Fibroblast of peridontal ligament (primary cell): ENCODE data around the gene KDM6A.
"Not testable (repeated sequence)": the region's sequence is repeated elsewhere in the genome, so short reads cannot be mapped to it uniquely, and the experiment has no call there.

ENCODE experiments used
- DNase-seq: peaks from one replicate; pipeline ENCODE4 v3.0.0-alpha.2; 2010; ENCODE audit errors: extremely low read depth

The KDM6A gene

DNA sequence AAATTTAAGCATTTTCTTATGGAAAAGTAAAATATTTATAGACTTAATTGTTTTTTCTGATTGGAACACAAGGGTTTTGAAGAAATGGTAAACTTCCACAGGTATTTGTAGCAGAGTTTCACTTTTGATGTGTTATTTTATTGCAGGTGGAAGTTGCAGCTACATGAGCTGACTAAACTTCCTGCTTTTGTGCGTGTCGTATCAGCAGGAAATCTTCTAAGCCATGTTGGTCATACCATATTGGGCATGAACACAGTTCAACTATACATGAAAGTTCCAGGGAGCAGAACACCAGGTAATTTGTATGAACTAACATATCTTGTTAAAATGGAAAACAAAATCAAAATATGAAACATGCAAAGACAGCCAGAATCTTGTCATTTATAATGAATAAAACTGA, 210.3 kb downstream of the KDM6A start:
- no peak for DNase-seq

GRCh38 chrX:45110494-45110893, 237.5 kb downstream of the KDM6A start:
- no peak for DNase-seq

DNA sequence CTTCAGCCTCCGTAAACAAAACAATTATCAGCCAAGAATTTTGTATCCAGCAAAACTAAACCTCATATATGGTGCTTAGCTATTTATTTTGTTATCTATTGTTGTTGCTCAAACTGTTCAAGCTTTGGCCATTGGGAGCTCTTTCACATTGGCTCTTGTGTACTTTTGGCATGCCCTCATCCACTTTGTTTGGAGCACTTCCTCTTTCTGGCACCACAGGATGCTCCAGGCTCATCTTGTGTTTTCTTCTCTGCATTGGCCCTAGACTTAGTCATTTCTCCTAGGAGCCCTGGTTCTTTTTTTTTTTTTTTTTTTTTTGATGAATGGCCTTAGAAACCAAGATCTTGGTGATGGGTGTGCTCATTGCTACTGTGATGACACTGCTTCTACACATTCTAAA, 253.2 kb downstream of the KDM6A start:
- no peak for DNase-seq

- no peak for DNase-seq
Observed at GRCh38 chrX:45128896-45129454, 256.0 kb downstream of the KDM6A start.

GRCh38 chrX:45133465-45133864, 260.5 kb downstream of the KDM6A start:
- no peak for DNase-seq

GRCh38 chrX:45134315-45134731, 261.3 kb downstream of the KDM6A start:
- peak; percentile 9 for DNase-seq

DNA sequence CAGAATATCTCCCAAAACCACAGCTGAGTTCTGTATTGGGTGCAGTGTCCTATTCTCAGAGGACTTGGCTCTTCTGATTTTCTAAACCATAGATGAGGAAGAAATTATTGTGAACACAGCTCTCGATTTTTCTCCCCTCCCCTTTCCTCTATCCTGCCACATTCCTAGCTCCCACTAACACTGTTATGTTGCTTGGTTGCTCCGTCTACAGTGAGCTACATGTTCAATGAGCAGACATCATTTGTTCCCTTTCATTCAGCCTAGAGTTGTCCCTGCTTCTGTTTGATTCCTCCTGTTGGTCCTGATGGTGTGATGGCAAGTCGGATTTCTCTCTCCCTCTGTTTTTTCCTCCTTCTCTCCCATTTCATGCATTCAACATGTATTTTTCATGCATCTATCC, 261.8 kb downstream of the KDM6A start:
- DNase-seq, result no peak

DNA sequence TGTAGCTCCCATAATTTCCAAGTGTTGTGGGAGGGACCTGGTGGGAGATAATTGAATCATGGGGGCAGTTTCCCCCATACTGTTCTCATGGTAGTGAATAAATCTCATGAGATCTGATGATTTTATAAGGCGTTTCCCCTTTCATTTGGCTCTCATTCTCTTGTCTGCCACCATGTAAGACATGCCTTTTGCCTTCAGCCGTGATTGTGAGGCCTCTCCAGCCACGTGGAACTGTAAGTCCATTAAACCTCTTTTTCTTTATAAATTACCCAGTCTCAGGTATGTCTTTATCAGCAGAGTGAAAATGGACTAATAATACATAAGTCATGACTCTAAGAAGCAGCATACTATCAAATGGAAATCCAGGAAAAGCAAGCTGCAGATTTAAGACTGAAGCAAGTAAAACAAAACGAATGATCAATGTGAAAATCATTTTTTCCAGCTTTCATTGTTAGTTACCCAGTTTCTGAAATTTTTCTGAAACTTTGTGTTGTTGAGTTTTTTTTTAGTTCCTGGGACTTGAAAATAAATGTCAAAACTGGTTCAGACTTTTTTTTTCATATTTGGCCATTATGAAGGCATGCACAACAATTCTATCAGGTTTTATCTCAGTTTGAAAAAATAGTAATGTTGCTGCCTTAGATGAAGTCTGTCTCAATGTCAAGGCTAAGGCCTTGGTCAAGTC, 262.5 kb downstream of the KDM6A start:
- DNase-seq, result not testable (repeated sequence)

DNA sequence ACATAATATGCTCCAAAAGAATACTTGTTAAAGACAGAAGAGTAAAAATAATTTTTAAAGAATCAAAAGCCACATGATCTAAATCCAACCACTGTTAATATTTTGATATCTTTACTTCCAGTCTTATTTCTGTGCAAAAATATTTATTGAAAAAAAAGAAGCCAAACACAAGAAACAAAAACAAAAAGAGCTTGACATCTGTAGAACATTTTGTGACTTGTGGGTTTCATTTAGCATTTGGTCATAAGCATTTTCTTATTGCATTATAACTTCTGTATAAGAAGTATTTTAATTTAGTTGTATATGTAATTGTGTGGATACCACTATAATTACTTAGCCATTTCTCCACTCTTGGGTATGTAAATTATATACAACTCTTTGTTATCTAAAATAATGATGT, 264.5 kb downstream of the KDM6A start:
- no peak for DNase-seq

- no peak for DNase-seq
Observed at GRCh38 chrX:45138525-45138924, 265.5 kb downstream of the KDM6A start.

- DNase-seq, result no peak
Observed at GRCh38 chrX:45140812-45141211, 267.8 kb downstream of the KDM6A start.

- peak; percentile 23 for DNase-seq
Observed at GRCh38 chrX:45142185-45142584, 269.2 kb downstream of the KDM6A start.

GRCh38 chrX:45143455-45143854, 270.5 kb downstream of the KDM6A start:
- DNase-seq, result no peak

DNA sequence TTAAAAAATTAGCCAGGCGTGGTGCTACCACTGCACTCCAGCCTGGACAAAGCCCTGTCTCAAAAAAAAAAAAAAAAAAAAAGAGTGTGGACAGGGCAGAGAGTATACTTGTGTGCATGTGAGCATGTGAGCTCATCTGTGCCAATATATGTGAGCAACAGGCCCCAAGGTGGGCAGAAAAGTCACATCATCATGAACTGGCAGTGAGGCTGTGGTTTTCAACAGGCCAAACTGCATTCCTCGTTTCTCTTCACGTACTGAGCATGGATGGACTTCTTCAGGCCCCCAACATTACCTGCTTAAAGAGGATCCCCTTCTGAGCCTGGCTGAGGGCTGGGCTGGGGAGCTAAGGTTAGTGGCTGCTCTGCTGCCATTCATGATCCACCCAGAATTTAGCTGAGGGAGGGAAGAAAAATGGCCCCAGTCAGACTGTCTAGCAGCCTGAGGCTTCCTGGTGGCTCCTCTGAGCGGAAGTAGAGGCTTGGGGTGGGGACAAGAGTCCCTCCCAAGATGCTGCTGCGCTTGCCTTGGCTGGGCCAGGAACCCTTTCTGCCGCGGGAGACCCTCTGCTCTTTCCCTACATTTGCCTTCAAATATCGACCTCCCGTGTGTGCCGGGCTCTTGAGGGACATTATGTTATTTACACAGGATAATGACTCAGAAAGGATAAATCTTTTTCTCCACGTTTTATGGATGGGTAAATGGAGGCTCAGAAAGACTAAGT, 272.7 kb downstream of the KDM6A start:
- DNase-seq, result no peak

- no peak for DNase-seq
Observed at GRCh38 chrX:45150821-45151220, 277.8 kb downstream of the KDM6A start.

GRCh38 chrX:45154033-45154360, 281.0 kb downstream of the KDM6A start:
- DNase-seq, result no peak

- no peak for DNase-seq
Observed at GRCh38 chrX:45154462-45154861, 281.5 kb downstream of the KDM6A start.

DNA sequence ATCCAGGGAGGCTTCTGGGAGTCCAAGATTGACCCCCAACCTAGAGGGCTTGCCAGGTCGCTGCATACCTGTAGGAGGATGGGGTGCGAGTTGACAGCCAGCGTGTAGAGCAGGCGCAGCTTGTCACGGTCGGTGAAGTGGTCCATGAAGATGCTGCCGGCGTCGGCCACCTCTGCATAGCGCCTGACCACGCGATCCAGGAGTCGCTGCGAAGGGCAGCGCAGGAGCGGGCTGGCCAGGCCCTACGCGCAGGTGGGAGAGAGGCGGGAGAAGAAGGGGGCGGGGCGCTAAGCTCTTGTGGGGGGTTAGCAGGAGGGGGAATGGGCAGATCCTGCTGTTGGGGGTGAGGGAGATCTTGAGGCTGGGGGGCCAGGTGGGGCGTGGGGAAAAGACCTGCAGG, 284.7 kb downstream of the KDM6A start:
- no peak for DNase-seq
